ENCODE measurements around the gene ZSCAN30.

Gene ZSCAN30

GRCh38 chr18:35205199-35205712 lies 84.8 kb downstream of the ZSCAN30 start:
- H3K4me3 ChIP-seq (ENCODE audit: control insufficient read depth in 1 of 7, extremely low read depth in 1 of 7, insufficient read depth in 4 of 7, low read depth in 2 of 7, low read length in 6 of 7) = no peak overlapping the region
- peaks cover 0 to 9% (median 0%) of the 10 kb centered on the region in 5 experiments for H3K9me3 ChIP-seq (ENCODE audit: control extremely low read depth in 1 of 5, control insufficient read depth in 4 of 5, insufficient read depth in 2 of 5, low read depth in 1 of 5, low read length in 4 of 5)
- CTCF ChIA-PET = no interaction called here
- POLR2A ChIA-PET = no interaction called here
- H3K27me3 ChIP-seq (replicated peaks in 2 of 5; ENCODE audit: control insufficient read depth in 4 of 5, insufficient read depth in 5 of 5, low read length in 4 of 5) = no peaks in the 10 kb centered on the region
- DNase-seq = peak in 1 of 3 donors; percentile 13
- no CpG with 5 or more reads among the region's 2 CpGs for WGBS (ENCODE audit: insufficient coverage)
- no peaks in the 10 kb centered on the region for H3K36me3 ChIP-seq (ENCODE audit: control insufficient read depth in 4 of 4, insufficient read depth in 4 of 4, low read length in 3 of 4)
- H3K4me1 ChIP-seq (ENCODE audit: control extremely low read depth in 1 of 4, control insufficient read depth in 4 of 4, insufficient read depth in 4 of 4, low read length in 3 of 4) = no peaks in the 10 kb centered on the region
- H3K27ac ChIP-seq (ENCODE audit: insufficient read depth in 1 of 2, low read depth in 1 of 2, low read length in 2 of 2, poor library complexity in 1 of 2, severe bottlenecking in 2 of 2) = no peak overlapping the region

DNA sequence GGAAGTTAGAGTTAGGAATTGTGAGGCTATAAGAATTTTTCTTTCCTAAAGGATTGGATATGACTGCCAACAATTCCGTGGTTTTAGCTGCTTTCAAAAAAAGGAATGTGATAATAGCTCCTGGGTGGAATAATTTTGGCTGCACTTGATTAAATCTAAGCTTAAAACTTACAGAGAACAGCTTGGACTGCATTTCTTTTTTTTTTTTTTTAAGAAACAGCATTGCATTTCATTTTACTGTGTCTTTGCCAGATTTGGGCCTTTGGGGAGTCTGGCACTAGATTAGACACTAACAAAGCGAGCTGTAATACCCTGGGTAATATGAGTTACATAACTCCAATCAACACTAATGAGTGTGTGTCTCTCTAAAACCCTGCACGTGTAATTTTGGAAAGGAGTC lies 87.0 kb downstream of the ZSCAN30 start:
- ChIA-PET POLR2A (interaction anchor here (0.6 kb wide), 1 partner anchor 277 kb away, joined by 4 read pairs; no protein-coding TSS in a partner anchor), CTCF (interaction anchor here (0.9 to 2.7 kb wide), 3 partner anchors 11 to 19 kb away, joined by 3 to 7 read pairs (median 3); no protein-coding TSS in a partner anchor)
- WGBS (ENCODE audit: insufficient coverage) = no CpG with 5 or more reads among the region's 3 CpGs
- no peak for DNase-seq
- no peak overlapping the region for H3K27ac ChIP-seq (ENCODE audit: insufficient read depth in 1 of 2, low read depth in 1 of 2, low read length in 2 of 2, poor library complexity in 1 of 2, severe bottlenecking in 2 of 2)
- no peaks in the 10 kb centered on the region for H3K4me1 ChIP-seq (ENCODE audit: control extremely low read depth in 1 of 4, control insufficient read depth in 4 of 4, insufficient read depth in 4 of 4, low read length in 3 of 4)
- H3K9me3 ChIP-seq (ENCODE audit: control extremely low read depth in 1 of 5, control insufficient read depth in 4 of 5, insufficient read depth in 2 of 5, low read depth in 1 of 5, low read length in 4 of 5) = peaks cover 0 to 9% (median 0%) of the 10 kb centered on the region in 5 experiments
- H3K36me3 ChIP-seq (ENCODE audit: control insufficient read depth in 4 of 4, insufficient read depth in 4 of 4, low read length in 3 of 4) = no peaks in the 10 kb centered on the region
- H3K27me3 ChIP-seq (replicated peaks in 2 of 5; ENCODE audit: control insufficient read depth in 4 of 5, insufficient read depth in 5 of 5, low read length in 4 of 5) = no peaks in the 10 kb centered on the region
- H3K4me3 ChIP-seq (ENCODE audit: control insufficient read depth in 1 of 7, extremely low read depth in 1 of 7, insufficient read depth in 4 of 7, low read depth in 2 of 7, low read length in 6 of 7) = no peak overlapping the region

DNA sequence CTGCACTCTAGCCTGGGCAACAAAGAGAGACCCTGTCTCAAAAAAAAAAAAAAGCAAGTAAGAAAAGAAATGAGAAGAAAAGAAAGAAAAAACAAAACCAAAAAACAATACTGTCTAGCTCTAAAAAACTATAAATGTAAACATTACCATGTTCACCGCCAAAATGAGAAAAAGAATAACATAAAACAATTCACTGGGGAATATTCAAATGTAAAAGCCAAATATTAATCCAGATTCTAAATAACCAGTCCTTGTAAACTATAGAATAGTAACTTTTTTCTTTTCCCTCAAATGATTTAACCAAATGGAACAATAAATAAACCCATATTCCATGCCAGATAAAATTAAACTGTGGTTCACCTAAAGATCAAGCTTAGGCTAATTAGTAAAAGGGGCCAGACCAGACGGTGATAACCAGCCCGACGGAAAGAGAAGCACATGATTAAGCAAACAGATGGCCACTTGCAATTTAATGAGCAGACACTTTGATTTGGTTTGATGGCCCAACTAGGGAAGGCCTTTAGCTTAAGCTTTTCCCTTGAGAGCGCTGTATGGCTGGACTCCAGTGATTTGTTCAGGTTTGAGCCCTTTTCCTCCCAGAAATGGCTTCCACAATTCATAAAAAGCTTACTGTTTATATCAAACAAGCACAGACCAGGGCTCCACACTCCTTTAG lies 88.6 kb downstream of the ZSCAN30 start:
- ChIA-PET CTCF (interaction anchor here (0.9 to 2.7 kb wide), 2 partner anchors 9 to 11 kb away, joined by 3 to 7 read pairs; no protein-coding TSS in a partner anchor), POLR2A (no interaction called here)
- no peak overlapping the region for H3K4me3 ChIP-seq (ENCODE audit: control insufficient read depth in 1 of 7, extremely low read depth in 1 of 7, insufficient read depth in 4 of 7, low read depth in 2 of 7, low read length in 6 of 7)

More for the DNA sequence above, 88.6 kb downstream of the ZSCAN30 start:
- Histone ChIP-seq H3K27ac (ENCODE audit: insufficient read depth in 1 of 2, low read depth in 1 of 2, low read length in 2 of 2, poor library complexity in 1 of 2, severe bottlenecking in 2 of 2) (no peak overlapping the region), H3K36me3 (ENCODE audit: control insufficient read depth in 4 of 4, insufficient read depth in 4 of 4, low read length in 3 of 4) (no peaks in the 10 kb centered on the region), H3K9me3 (ENCODE audit: control extremely low read depth in 1 of 5, control insufficient read depth in 4 of 5, insufficient read depth in 2 of 5, low read depth in 1 of 5, low read length in 4 of 5) (peaks cover 0 to 9% (median 0%) of the 10 kb centered on the region in 5 experiments), H3K4me1 (ENCODE audit: control extremely low read depth in 1 of 4, control insufficient read depth in 4 of 4, insufficient read depth in 4 of 4, low read length in 3 of 4) (no peaks in the 10 kb centered on the region), H3K27me3 (replicated peaks in 2 of 5; ENCODE audit: control insufficient read depth in 4 of 5, insufficient read depth in 5 of 5, low read length in 4 of 5) (no peaks in the 10 kb centered on the region)
- 98% methylated on average over 3 of the region's 5 CpGs for WGBS (ENCODE audit: insufficient coverage)
- DNase-seq = no peak

Measured in common myeloid progenitor, CD34-positive (primary cell).